SK-N-SH (cell line): Measurements from ENCODE around the gene DMRTA2. TPM values are rescaled to one million over a fixed set of nuclear protein-coding genes. Genes with fewer than 3 reads are reported as not detected.

ENCODE experiments used
- CTCF ChIA-PET: fragments of 300-600, 350-600 bp; formaldehyde crosslinking; extraction: SDS; loops from one replicate; lab custom pipeline; 2021; lab: Yijun Ruan, JAX
- POLR2A ChIA-PET: fragments of 350-600 bp; sonication (Branson Sonifier 250); formaldehyde crosslinking; extraction: SDS; loops from one replicate; lab custom pipeline; 2020; ENCODE audit warnings: antibody characterized with exemption, inconsistent platforms; lab: Yijun Ruan, JAX
- DNase-seq: peaks from one replicate; pipeline ENCODE4 v3.0.0; 2012
- H2AFZ ChIP-seq: fragments of 200-600 bp; sonication (generic); 2 replicates; pipeline ENCODE4 v1.8.1; 2016; ENCODE audit warnings: antibody characterized with exemption, mild to moderate bottlenecking, low read depth
- H3F3A ChIP-seq: fragments of 200-600 bp; sonication (generic); replicated peaks from 2 replicates; pipeline ENCODE3; 2016; ENCODE audit warnings: antibody characterized with exemption, mild to moderate bottlenecking; ENCODE audit not compliant: insufficient read depth
- H3K27ac ChIP-seq, 2 experiments: fragments of 200-500 bp in 1 of 2; fragments of 200-600 bp in 1 of 2; sonication (Bioruptor generic) in 1 of 2; sonication (generic), shearing (Covaris generic) in 1 of 2; 2 replicates each; pipeline versions ENCODE4 v1.5.1 to v1.6.1; 2014 to 2016; ENCODE audit warnings: low read depth in 2 of 2, inconsistent platforms in 1 of 2, low read length in 1 of 2, mild to moderate bottlenecking in 1 of 2, mixed read lengths in 1 of 2
- H3K27me3 ChIP-seq: fragments of 200-600 bp; sonication (generic), shearing (Covaris generic); 2 replicates; pipeline ENCODE4 v1.6.1; 2016; ENCODE audit warnings: mixed run types; ENCODE audit not compliant: insufficient read depth
- H3K36me3 ChIP-seq, 2 experiments: fragments of 200-500 bp in 1 of 2; fragments of 200-600 bp in 1 of 2; sonication (Bioruptor generic) in 1 of 2; sonication (generic) in 1 of 2; replicated peaks in 1 of 2; 2 replicates each; pipeline versions ENCODE3 to v1.5.1; 2014 to 2016; ENCODE audit warnings: low read length in 1 of 2, mild to moderate bottlenecking in 1 of 2; ENCODE audit not compliant: insufficient read depth in 2 of 2, control insufficient read depth in 1 of 2
- H3K4me1 ChIP-seq, 2 experiments: fragments of 200-500 bp in 1 of 2; fragments of 200-600 bp in 1 of 2; sonication (Bioruptor generic) in 1 of 2; sonication (generic), shearing (Covaris generic) in 1 of 2; 2 replicates each; pipeline versions ENCODE4 v1.5.1 to v1.6.1; 2014 to 2016; ENCODE audit warnings: low read depth in 1 of 2, low read length in 1 of 2, mixed run types in 1 of 2; ENCODE audit not compliant: insufficient read depth in 2 of 2, control insufficient read depth in 1 of 2
- H3K4me2 ChIP-seq: fragments of 200-600 bp; sonication (generic), shearing (Covaris generic); 2 replicates; pipeline ENCODE4 v1.6.1; 2017; ENCODE audit warnings: mixed run types
- H3K4me3 ChIP-seq, 2 experiments: fragments of 200-500 bp in 1 of 2; fragments of 200-600 bp in 1 of 2; sonication (Bioruptor generic) in 1 of 2; sonication (generic), shearing (Covaris generic) in 1 of 2; 2 replicates each; pipeline versions ENCODE4 v1.5.1 to v1.8.1; 2014 to 2016; ENCODE audit warnings: low read depth in 2 of 2, inconsistent platforms in 1 of 2, low read length in 1 of 2, mild to moderate bottlenecking in 1 of 2, mixed read lengths in 1 of 2, moderate library complexity in 1 of 2
- H3K79me2 ChIP-seq: fragments of 200-600 bp; sonication (generic); 2 replicates; pipeline ENCODE4 v1.8.1; 2017; ENCODE audit warnings: mild to moderate bottlenecking; ENCODE audit not compliant: insufficient read depth
- H3K9ac ChIP-seq: fragments of 200-600 bp; sonication (generic); 2 replicates; pipeline ENCODE4 v1.6.1; 2017; ENCODE audit warnings: mixed run types
- H3K9me2 ChIP-seq: fragments of 200-600 bp; sonication (generic); 2 replicates; pipeline ENCODE4 v1.6.1; 2017; ENCODE audit warnings: mixed run types
- H3K9me3 ChIP-seq: fragments of 200-600 bp; sonication (generic); 2 replicates; pipeline ENCODE4 v1.6.1; 2017; ENCODE audit warnings: mixed run types, mild to moderate bottlenecking, moderate library complexity
- H4K20me1 ChIP-seq: fragments of 200-600 bp; sonication (generic); 2 replicates; pipeline ENCODE4 v1.6.1; 2017; ENCODE audit warnings: mild to moderate bottlenecking, mixed run types; ENCODE audit not compliant: insufficient read depth
- CHD2 ChIP-seq: fragments of 150-350 bp; IDR thresholded peaks from 2 replicates; pipeline ENCODE4 v1.6.1; 2018; ENCODE audit warnings: low read length; ENCODE audit not compliant: partially characterized antibody
- ELF1 ChIP-seq: IDR thresholded peaks from 2 replicates; pipeline ENCODE4 v1.4.0; 2012
- EP300 ChIP-seq, 2 experiments: IDR thresholded peaks; 2 replicates each; pipeline versions ENCODE4 v1.4.0 to v1.6.1; 2012; ENCODE audit warnings: borderline replicate concordance in 1 of 2, low read depth in 1 of 2, low read length in 1 of 2
- FOXJ3 ChIP-seq: sonication (generic); formaldehyde crosslinking; IDR thresholded peaks from 2 replicates; pipeline ENCODE4 v1.5.1; 2020; ENCODE audit warnings: mild to moderate bottlenecking, missing genetic modification reagents
- FOXM1 ChIP-seq: IDR thresholded peaks from 2 replicates; pipeline ENCODE4 v1.4.0; 2012; ENCODE audit warnings: low read depth, mild to moderate bottlenecking
- GABPA ChIP-seq: IDR thresholded peaks from 2 replicates; pipeline ENCODE4 v1.4.0; 2012; ENCODE audit warnings: low read depth, mild to moderate bottlenecking
- GATA2 ChIP-seq: sonication (generic); formaldehyde crosslinking; IDR thresholded peaks from 2 replicates; pipeline ENCODE4 v1.5.0; 2020; ENCODE audit warnings: mild to moderate bottlenecking, missing genetic modification reagents
- MEF2A ChIP-seq: IDR thresholded peaks from 2 replicates; pipeline ENCODE4 v1.4.0; 2012; ENCODE audit warnings: low read depth, borderline replicate concordance
- MXI1 ChIP-seq: IDR thresholded peaks from 2 replicates; pipeline ENCODE4 v1.6.1; 2012; ENCODE audit warnings: mild to moderate bottlenecking, low read depth, low read length, improper control_type of control experiment
- SMC3 ChIP-seq: IDR thresholded peaks from 2 replicates; pipeline ENCODE4 v1.6.1; 2012; ENCODE audit warnings: low read depth, low read length, improper control_type of control experiment
- YY1 ChIP-seq: IDR thresholded peaks from 2 replicates; pipeline ENCODE4 v1.4.0; 2012; ENCODE audit warnings: low read depth, mild to moderate bottlenecking
- WGBS: methylation state at CpG from one replicate; pipeline ENCODE4 v1.1.6; 2017; ENCODE audit warnings: low lambda C conversion rate; 5-methylcytosine and 5-hydroxymethylcytosine counted together
- polyA plus RNA-seq, 3 experiments: library from polyadenylated mRNA; depleted of rRNA; stranded (reverse); fragments of >200 nt; gene quantifications; 2 replicates each; pipeline ENCODE4 v1.2.3, GENCODE V29; 2012
- TF ChIP-seq, protein P1 (sequence below): IDR thresholded peaks from 2 replicates; pipeline ENCODE4; 2012
- TF ChIP-seq, protein P2 (sequence below): fragments of 150-350 bp; IDR thresholded peaks from 2 replicates; pipeline ENCODE4 v1.6.1; 2017; ENCODE audit warnings: antibody characterized with exemption, low read length, low read depth, borderline replicate concordance
- TF ChIP-seq, protein P3 (sequence below): IDR thresholded peaks from 2 replicates; pipeline ENCODE4 v1.6.1; 2012; ENCODE audit warnings: mild to moderate bottlenecking, low read depth, low read length, moderate library complexity
- TF ChIP-seq, protein P4 (sequence below): IDR thresholded peaks from 2 replicates; pipeline ENCODE4 v1.4.0; 2012; ENCODE audit warnings: low read depth

Gene DMRTA2
- polyA plus RNA-seq, 1 of the 3 experiments (the other 2 are of a cell fraction) = 0.02 TPM

DNA sequence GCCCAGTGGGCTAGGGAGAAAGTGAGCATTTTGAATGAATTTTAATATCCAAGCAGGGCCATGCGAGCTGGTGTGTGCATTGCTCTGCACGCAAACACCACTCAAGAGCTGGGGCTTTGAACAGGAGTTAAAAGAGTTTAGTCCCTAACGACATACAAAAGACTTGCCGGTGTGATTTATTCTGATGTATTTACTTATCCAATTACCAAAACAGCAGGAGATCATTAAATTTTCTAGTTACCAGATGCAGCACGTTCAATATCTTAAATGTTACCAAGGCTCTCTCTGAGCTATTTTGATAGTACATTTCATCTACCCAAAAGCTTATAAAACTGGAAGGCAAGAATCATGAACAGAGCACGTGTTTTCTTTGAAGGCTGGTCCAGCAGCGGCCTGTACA is 30.0 kb upstream of the DMRTA2 start (continued):
- TF ChIP-seq, protein P1, sequence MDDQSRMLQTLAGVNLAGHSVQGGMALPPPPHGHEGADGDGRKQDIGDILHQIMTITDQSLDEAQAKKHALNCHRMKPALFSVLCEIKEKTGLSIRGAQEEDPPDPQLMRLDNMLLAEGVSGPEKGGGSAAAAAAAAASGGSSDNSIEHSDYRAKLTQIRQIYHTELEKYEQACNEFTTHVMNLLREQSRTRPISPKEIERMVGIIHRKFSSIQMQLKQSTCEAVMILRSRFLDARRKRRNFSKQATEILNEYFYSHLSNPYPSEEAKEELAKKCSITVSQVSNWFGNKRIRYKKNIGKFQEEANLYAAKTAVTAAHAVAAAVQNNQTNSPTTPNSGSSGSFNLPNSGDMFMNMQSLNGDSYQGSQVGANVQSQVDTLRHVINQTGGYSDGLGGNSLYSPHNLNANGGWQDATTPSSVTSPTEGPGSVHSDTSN = no peak

DNA sequence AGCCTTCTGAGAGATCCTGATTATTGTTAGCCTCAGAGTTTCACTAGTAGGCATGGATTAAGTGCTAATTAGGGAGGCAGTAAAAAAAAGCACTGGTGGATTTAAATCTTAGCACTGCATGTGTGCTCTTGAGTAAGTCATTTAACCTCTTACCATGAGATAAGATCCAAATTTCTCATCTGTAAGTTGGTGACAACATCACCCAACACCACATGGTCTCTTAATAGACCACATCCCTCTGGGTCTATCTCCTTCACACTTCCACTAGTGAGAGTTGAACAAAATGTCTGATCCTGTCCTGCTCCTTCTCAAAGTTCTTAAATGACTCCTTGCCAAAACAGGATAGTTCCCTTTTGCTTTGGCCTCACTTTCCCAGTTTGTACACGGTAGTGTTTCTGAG is 29.5 kb upstream of the DMRTA2 start:
- CTCF ChIA-PET = no interaction called here

More for the DNA sequence above, 29.5 kb upstream of the DMRTA2 start:
- no peak overlapping the region for H3K27ac ChIP-seq
- H3K79me2 ChIP-seq = no peaks in the 10 kb centered on the region
- H2AFZ ChIP-seq = no peak overlapping the region
- H3K4me1 ChIP-seq = no peaks in the 10 kb centered on the region
- POLR2A ChIA-PET = no interaction called here
- no peaks in the 10 kb centered on the region for H3K9me3 ChIP-seq
- no peak overlapping the region for H3K9ac ChIP-seq
- TF ChIP-seq ELF1 (no peak), MEF2A (no peak), FOXM1 (no peak), CHD2 (no peak), SMC3 (no peak), GATA2 (CRISPR knock-in tag) (no peak), FOXJ3 (CRISPR knock-in tag) (no peak), MXI1 (no peak), EP300 (IDR thresholded peaks at IDR 0.05; ENCODE audit: borderline replicate concordance in 1 of 2, low read depth in 1 of 2, low read length in 1 of 2) (no peak), YY1 (no peak), GABPA (no peak)
- TF ChIP-seq, protein P2, sequence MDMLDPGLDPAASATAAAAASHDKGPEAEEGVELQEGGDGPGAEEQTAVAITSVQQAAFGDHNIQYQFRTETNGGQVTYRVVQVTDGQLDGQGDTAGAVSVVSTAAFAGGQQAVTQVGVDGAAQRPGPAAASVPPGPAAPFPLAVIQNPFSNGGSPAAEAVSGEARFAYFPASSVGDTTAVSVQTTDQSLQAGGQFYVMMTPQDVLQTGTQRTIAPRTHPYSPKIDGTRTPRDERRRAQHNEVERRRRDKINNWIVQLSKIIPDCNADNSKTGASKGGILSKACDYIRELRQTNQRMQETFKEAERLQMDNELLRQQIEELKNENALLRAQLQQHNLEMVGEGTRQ = no peak
- TF ChIP-seq, protein P3, sequence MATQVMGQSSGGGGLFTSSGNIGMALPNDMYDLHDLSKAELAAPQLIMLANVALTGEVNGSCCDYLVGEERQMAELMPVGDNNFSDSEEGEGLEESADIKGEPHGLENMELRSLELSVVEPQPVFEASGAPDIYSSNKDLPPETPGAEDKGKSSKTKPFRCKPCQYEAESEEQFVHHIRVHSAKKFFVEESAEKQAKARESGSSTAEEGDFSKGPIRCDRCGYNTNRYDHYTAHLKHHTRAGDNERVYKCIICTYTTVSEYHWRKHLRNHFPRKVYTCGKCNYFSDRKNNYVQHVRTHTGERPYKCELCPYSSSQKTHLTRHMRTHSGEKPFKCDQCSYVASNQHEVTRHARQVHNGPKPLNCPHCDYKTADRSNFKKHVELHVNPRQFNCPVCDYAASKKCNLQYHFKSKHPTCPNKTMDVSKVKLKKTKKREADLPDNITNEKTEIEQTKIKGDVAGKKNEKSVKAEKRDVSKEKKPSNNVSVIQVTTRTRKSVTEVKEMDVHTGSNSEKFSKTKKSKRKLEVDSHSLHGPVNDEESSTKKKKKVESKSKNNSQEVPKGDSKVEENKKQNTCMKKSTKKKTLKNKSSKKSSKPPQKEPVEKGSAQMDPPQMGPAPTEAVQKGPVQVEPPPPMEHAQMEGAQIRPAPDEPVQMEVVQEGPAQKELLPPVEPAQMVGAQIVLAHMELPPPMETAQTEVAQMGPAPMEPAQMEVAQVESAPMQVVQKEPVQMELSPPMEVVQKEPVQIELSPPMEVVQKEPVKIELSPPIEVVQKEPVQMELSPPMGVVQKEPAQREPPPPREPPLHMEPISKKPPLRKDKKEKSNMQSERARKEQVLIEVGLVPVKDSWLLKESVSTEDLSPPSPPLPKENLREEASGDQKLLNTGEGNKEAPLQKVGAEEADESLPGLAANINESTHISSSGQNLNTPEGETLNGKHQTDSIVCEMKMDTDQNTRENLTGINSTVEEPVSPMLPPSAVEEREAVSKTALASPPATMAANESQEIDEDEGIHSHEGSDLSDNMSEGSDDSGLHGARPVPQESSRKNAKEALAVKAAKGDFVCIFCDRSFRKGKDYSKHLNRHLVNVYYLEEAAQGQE = no peak
- TF ChIP-seq, protein P4, sequence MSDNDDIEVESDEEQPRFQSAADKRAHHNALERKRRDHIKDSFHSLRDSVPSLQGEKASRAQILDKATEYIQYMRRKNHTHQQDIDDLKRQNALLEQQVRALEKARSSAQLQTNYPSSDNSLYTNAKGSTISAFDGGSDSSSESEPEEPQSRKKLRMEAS = no peak
- TF ChIP-seq, all 33 proteins: peak for 0
- H3K4me3 ChIP-seq = no peak overlapping the region
- H3K27me3 ChIP-seq = no peaks in the 10 kb centered on the region
- no peaks in the 10 kb centered on the region for H3K9me2 ChIP-seq
- peaks cover 7 to 8% of the 10 kb centered on the region in 2 experiments for H3K36me3 ChIP-seq
- DNase-seq = no peak
- no peaks in the 10 kb centered on the region for H3F3A ChIP-seq
- no peaks in the 10 kb centered on the region for H4K20me1 ChIP-seq
- no peak overlapping the region for H3K4me2 ChIP-seq
- 100% methylated on average over 1 of the region's 1 CpG for WGBS
